ENCODE measurements around the gene PLA2G12A.
"Not testable (repeated sequence)": the region's sequence is repeated elsewhere in the genome, so short reads cannot be mapped to it uniquely, and the experiment has no call there.

PLA2G12A gene

GRCh38 chr4:109728385-109728784, 1.5 kb downstream of the PLA2G12A start:
- no peak for DNase-seq

GRCh38 chr4:109723110-109723509, 6.8 kb downstream of the PLA2G12A start:
- no peak for DNase-seq

GRCh38 chr4:109722357-109722756, 7.5 kb downstream of the PLA2G12A start:
- no peak for DNase-seq

- no peak for DNase-seq
Observed at GRCh38 chr4:109721033-109721432, 8.8 kb downstream of the PLA2G12A start.

GRCh38 chr4:109719604-109720003, 10.3 kb downstream of the PLA2G12A start:
- no peak for DNase-seq

GRCh38 chr4:109718759-109719158, 11.1 kb downstream of the PLA2G12A start:
- DNase-seq: no peak

- no peak for DNase-seq
Observed at GRCh38 chr4:109713500-109713899, 16.4 kb downstream of the PLA2G12A start.

- no peak for DNase-seq
Observed at GRCh38 chr4:109708990-109709389, 20.9 kb downstream of the PLA2G12A start.

GRCh38 chr4:109708435-109708834, 21.4 kb downstream of the PLA2G12A start:
- DNase-seq: no peak

GRCh38 chr4:109703664-109704361, 26.1 kb downstream of the PLA2G12A start:
- peak in 1 of 2 donors; percentile 25 for DNase-seq

GRCh38 chr4:109702950-109703663, 26.8 kb downstream of the PLA2G12A start, which contains the start of gene CASP6:
Gene CASP6, minus strand, starts transcription at chr4:109703445. Its CDS starts 50 bp downstream, at chr4:109703395.
- peak; percentile 64 to 93 for DNase-seq

- DNase-seq: no peak
Observed at GRCh38 chr4:109701566-109702410, 28.1 kb downstream of the PLA2G12A start.

- no peak for DNase-seq
Observed at GRCh38 chr4:109699553-109700225, 30.2 kb downstream of the PLA2G12A start.

- no peak for DNase-seq
Observed at GRCh38 chr4:109698656-109699055, 31.2 kb downstream of the PLA2G12A start.

- no peak for DNase-seq
Observed at GRCh38 chr4:109691411-109691920, 38.4 kb downstream of the PLA2G12A start.

GRCh38 chr4:109690690-109691410, 39.0 kb downstream of the PLA2G12A start:
- DNase-seq: no peak

GRCh38 chr4:109684727-109685126, 45.1 kb downstream of the PLA2G12A start:
- DNase-seq: no peak

- DNase-seq: no peak
Observed at GRCh38 chr4:109683621-109684253, 46.1 kb downstream of the PLA2G12A start.

GRCh38 chr4:109682875-109683274, 47.0 kb downstream of the PLA2G12A start:
- no peak for DNase-seq

- not testable (repeated sequence) for DNase-seq
Observed at GRCh38 chr4:109678925-109679324, 50.9 kb downstream of the PLA2G12A start.

GRCh38 chr4:109678472-109678871, 51.4 kb downstream of the PLA2G12A start:
- not testable (repeated sequence) for DNase-seq
